Mesenchymal stem cell (in vitro differentiated cells and primary cell): ENCODE measurements around the gene TMEM165.
"Not testable (repeated sequence)": the region's sequence is repeated elsewhere in the genome, so short reads cannot be mapped to it uniquely, and the experiment has no call there.

Experiments used
- DNase-seq: peaks from one replicate; pipeline ENCODE4 v3.0.0-alpha.2; 2013
- H2AFZ ChIP-seq: one replicate; pipeline ENCODE4 v1.6.1; 2013; ENCODE audit warnings: low read depth, mild to moderate bottlenecking, control low read depth, inconsistent platforms, low read length, moderate library complexity
- H2AK5ac ChIP-seq: 2 replicates; pipeline ENCODE4 v1.6.1; 2013; ENCODE audit warnings: low read length, moderate library complexity, mild to moderate bottlenecking, inconsistent platforms; ENCODE audit not compliant: severe bottlenecking
- H2BK120ac ChIP-seq: one replicate; pipeline ENCODE4 v1.6.1; 2013; ENCODE audit warnings: low read depth, mild to moderate bottlenecking, inconsistent platforms, low read length, moderate library complexity
- H2BK12ac ChIP-seq, 2 experiments: one replicate each; pipeline ENCODE4 v1.6.1; 2013; ENCODE audit warnings: inconsistent platforms in 2 of 2, low read length in 2 of 2, mild to moderate bottlenecking in 2 of 2, moderate library complexity in 2 of 2, control low read depth in 1 of 2
- H2BK15ac ChIP-seq: one replicate; pipeline ENCODE4 v1.6.1; 2013; ENCODE audit warnings: mild to moderate bottlenecking, low read depth, inconsistent platforms; ENCODE audit not compliant: poor library complexity, severe bottlenecking
- H2BK5ac ChIP-seq: 2 replicates; pipeline ENCODE4 v1.6.1; 2013; ENCODE audit warnings: low read depth, mild to moderate bottlenecking, low read length, control low read depth, inconsistent platforms; ENCODE audit not compliant: poor library complexity, severe bottlenecking
- H3K14ac ChIP-seq, 2 experiments: one replicate each; pipeline ENCODE4 v1.6.1; 2013; ENCODE audit warnings: inconsistent platforms in 2 of 2, low read length in 2 of 2, control low read depth in 1 of 2, mild to moderate bottlenecking in 1 of 2, moderate library complexity in 1 of 2
- H3K18ac ChIP-seq, 2 experiments: one replicate each; pipeline ENCODE4 v1.6.1; 2013; ENCODE audit warnings: inconsistent platforms in 2 of 2, low read length in 2 of 2, control low read depth in 1 of 2, low read depth in 1 of 2, mild to moderate bottlenecking in 1 of 2
- H3K23ac ChIP-seq, 2 experiments: one replicate each; pipeline ENCODE4 v1.6.1; 2013; ENCODE audit warnings: inconsistent platforms in 2 of 2, low read length in 2 of 2, mild to moderate bottlenecking in 2 of 2, moderate library complexity in 2 of 2, control low read depth in 1 of 2
- H3K27ac ChIP-seq: 2 replicates; pipeline ENCODE4 v1.5.1; 2013; ENCODE audit warnings: mild to moderate bottlenecking, moderate library complexity, low read length, control low read depth, inconsistent platforms; ENCODE audit not compliant: poor library complexity, severe bottlenecking
- H3K27me3 ChIP-seq, 2 experiments: 2 replicates each; pipeline versions ENCODE4 v1.6.1 to v1.7.0; 2013; ENCODE audit warnings: low read length in 2 of 2, mild to moderate bottlenecking in 2 of 2, moderate library complexity in 2 of 2, control low read depth in 1 of 2, inconsistent platforms in 1 of 2; ENCODE audit not compliant: control insufficient read depth in 1 of 2, insufficient read depth in 1 of 2
- H3K36me3 ChIP-seq, 2 experiments: 2 replicates each; pipeline versions ENCODE4 v1.6.1 to v1.7.0; 2013; ENCODE audit warnings: low read length in 2 of 2, control low read depth in 1 of 2, inconsistent platforms in 1 of 2, low read depth in 1 of 2, mild to moderate bottlenecking in 1 of 2; ENCODE audit not compliant: insufficient read depth in 2 of 2, control insufficient read depth in 1 of 2
- H3K4ac ChIP-seq, 2 experiments: one replicate each; pipeline ENCODE4 v1.6.1; 2013; ENCODE audit warnings: inconsistent platforms in 2 of 2, low read length in 2 of 2, mild to moderate bottlenecking in 2 of 2, moderate library complexity in 2 of 2, control low read depth in 1 of 2, low read depth in 1 of 2
- H3K4me1 ChIP-seq: 2 replicates; pipeline ENCODE4 v1.6.1; 2013; ENCODE audit warnings: low read depth, low read length, control low read depth; ENCODE audit not compliant: control insufficient read depth, insufficient read depth
- H3K4me2 ChIP-seq: 2 replicates; pipeline ENCODE4 v1.6.1; 2013; ENCODE audit warnings: low read length, mild to moderate bottlenecking, inconsistent platforms; ENCODE audit not compliant: poor library complexity, severe bottlenecking
- H3K4me3 ChIP-seq, 2 experiments: 2 replicates each; pipeline versions ENCODE4 v1.5.1 to v1.7.0; 2013; ENCODE audit warnings: low read length in 2 of 2, mild to moderate bottlenecking in 2 of 2, control low read depth in 1 of 2, low read depth in 1 of 2; ENCODE audit not compliant: insufficient read depth in 1 of 2
- H3K79me1 ChIP-seq: replicated peaks from 2 replicates; pipeline ENCODE4 v1.6.1; 2013; ENCODE audit warnings: mild to moderate bottlenecking, control low read depth, low read length, inconsistent platforms; ENCODE audit not compliant: poor library complexity, severe bottlenecking
- H3K9ac ChIP-seq: 2 replicates; pipeline ENCODE4 v1.7.0; 2013; ENCODE audit warnings: mild to moderate bottlenecking, low read length, moderate library complexity
- H3K9me3 ChIP-seq: 2 replicates; pipeline ENCODE4 v1.7.0; 2013; ENCODE audit warnings: mild to moderate bottlenecking, low read length; ENCODE audit not compliant: control insufficient read depth
- H4K8ac ChIP-seq: one replicate; pipeline ENCODE4 v1.6.1; 2013; ENCODE audit warnings: inconsistent platforms, mild to moderate bottlenecking, low read length, moderate library complexity
- H4K91ac ChIP-seq: one replicate; pipeline ENCODE4 v1.6.1; 2013; ENCODE audit warnings: mild to moderate bottlenecking, low read length, inconsistent platforms
- WGBS: methylation state at CpG from one replicate; pipeline ENCODE4 v1.1.7; 2013; ENCODE audit warnings: mixed read lengths; 5-methylcytosine and 5-hydroxymethylcytosine counted together

The TMEM165 gene

DNA sequence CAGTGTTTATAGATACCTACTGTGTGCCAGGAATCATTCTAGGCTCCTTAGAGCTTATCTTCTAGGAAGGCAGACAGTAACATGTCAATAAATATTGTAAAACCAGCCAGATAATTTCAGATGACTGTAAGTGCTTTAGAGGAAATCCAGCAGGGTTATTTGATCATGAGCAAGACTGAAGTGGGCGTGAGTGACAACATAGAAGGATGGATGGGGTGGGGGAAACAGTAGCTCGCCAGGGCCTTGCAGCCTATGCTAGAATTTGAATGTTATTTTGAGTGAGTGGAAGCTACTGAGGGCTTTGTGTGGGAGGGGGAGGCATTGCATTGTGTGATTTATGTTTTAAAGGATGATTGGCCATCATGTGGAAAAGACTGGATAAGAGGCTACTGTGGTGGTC is 43.0 kb upstream of the TMEM165 start:
- H3K9ac ChIP-seq, result no peak overlapping the region
- H2AFZ ChIP-seq, result no peak overlapping the region
- H2BK15ac ChIP-seq, result no peak overlapping the region
- H2BK120ac ChIP-seq, result no peak overlapping the region
- H3K4ac ChIP-seq, result no peak overlapping the region
- DNase-seq, result no peak
- H3K18ac ChIP-seq, result no peak overlapping the region
- no peak overlapping the region for H3K4me3 ChIP-seq
- no peak overlapping the region for H4K91ac ChIP-seq
- no peak overlapping the region for H4K8ac ChIP-seq
- peaks cover 8% of the 10 kb centered on the region for H3K79me1 ChIP-seq
- no peaks in the 10 kb centered on the region for H3K27me3 ChIP-seq
- peaks cover 0 to 4% of the 10 kb centered on the region in 2 experiments for H3K36me3 ChIP-seq
- no peaks in the 10 kb centered on the region for H3K9me3 ChIP-seq
- no peak overlapping the region for H3K27ac ChIP-seq
- 91% methylated on average over 2 of the region's 2 CpGs for WGBS
- H3K4me1 ChIP-seq, result peaks cover 5% of the 10 kb centered on the region
- no peak overlapping the region for H3K23ac ChIP-seq
- no peak overlapping the region for H3K14ac ChIP-seq
- no peak overlapping the region for H2BK5ac ChIP-seq
- no peak overlapping the region for H3K4me2 ChIP-seq
- no peak overlapping the region for H2AK5ac ChIP-seq
- no peak overlapping the region for H2BK12ac ChIP-seq

DNA sequence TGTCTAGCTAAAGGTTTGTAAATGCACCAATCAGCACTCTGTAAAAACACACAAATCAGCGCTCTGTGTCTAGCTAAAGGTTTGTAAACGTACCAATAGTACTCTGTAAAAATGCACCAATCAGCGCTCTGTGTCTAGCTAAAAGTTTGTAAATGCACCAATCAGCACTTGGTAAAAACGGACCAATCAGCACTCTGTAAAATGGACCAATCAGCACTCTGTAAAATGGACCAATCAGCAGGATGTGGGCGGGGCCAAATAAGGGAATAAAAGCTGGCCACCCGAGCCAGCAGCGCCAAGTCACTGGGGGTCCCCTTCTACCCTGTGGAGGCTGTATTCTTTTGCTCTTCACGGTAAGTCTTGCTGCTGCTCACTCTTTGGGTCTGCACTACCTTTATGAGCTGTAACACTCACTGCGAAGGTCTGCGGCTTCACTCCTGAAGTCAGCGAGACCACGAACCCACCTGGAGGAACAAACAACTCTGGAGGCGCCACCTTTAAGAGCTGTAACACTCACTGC is 42.5 kb upstream of the TMEM165 start:
- H3K79me1 ChIP-seq, H3K4me2 ChIP-seq, H2BK15ac ChIP-seq, H3K9me3 ChIP-seq, H3K27ac ChIP-seq, H2BK5ac ChIP-seq, H2AFZ ChIP-seq, H3K4me1 ChIP-seq, H2BK120ac ChIP-seq, H2AK5ac ChIP-seq, H3K23ac ChIP-seq, H3K36me3 ChIP-seq, H3K9ac ChIP-seq, H2BK12ac ChIP-seq, H3K14ac ChIP-seq, H3K27me3 ChIP-seq, DNase-seq, H4K91ac ChIP-seq, H3K4ac ChIP-seq, H4K8ac ChIP-seq, H3K4me3 ChIP-seq, H3K18ac ChIP-seq: not testable (repeated sequence)
- WGBS, result 94% methylated on average over 13 of the region's 13 CpGs

DNA sequence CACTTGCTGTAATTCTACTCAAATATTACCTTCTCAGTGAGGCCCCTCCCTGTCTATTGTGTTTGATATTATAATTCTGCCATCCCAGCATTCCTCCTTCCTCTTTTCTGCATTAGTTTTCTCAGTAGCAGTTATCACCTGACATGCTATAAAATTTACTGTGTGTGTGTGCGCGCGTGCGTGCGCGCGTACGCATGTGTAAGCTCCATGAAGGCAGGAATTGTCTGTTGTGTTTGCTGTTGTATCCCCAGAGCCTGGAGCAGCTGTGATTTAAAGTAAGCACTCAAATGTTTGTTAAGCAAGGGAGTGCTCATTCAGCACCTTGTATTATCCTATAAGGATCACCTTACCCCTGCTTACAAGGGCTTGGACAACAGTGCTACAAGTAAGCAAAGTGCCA is 41.1 kb upstream of the TMEM165 start:
- H3K14ac ChIP-seq, result no peak overlapping the region
- H4K91ac ChIP-seq, result no peak overlapping the region
- H3K9ac ChIP-seq, result no peak overlapping the region
- H3K27me3 ChIP-seq, result no peaks in the 10 kb centered on the region
- DNase-seq, result no peak
- no peak overlapping the region for H3K27ac ChIP-seq
- H2BK5ac ChIP-seq, result no peak overlapping the region
- H3K18ac ChIP-seq, result no peak overlapping the region
- no peak overlapping the region for H3K4ac ChIP-seq
- no peak overlapping the region for H2AFZ ChIP-seq
- 87% methylated on average over 8 of the region's 8 CpGs for WGBS
- no peak overlapping the region for H3K4me3 ChIP-seq
- H3K9me3 ChIP-seq, result no peaks in the 10 kb centered on the region
- no peak overlapping the region for H2AK5ac ChIP-seq
- H2BK15ac ChIP-seq, result no peak overlapping the region
- H3K4me1 ChIP-seq, result peaks cover 10% of the 10 kb centered on the region
- H4K8ac ChIP-seq, result no peak overlapping the region
- no peak overlapping the region for H3K4me2 ChIP-seq
- no peak overlapping the region for H2BK12ac ChIP-seq
- H3K79me1 ChIP-seq, result peaks cover 6% of the 10 kb centered on the region
- H2BK120ac ChIP-seq, result no peak overlapping the region
- no peak overlapping the region for H3K23ac ChIP-seq
- H3K36me3 ChIP-seq, result peaks cover 0 to 4% of the 10 kb centered on the region in 2 experiments

- Histone ChIP-seq H3K27ac (no peak overlapping the region), H3K4me1 (peaks cover 10% of the 10 kb centered on the region), H3K4me2 (no peak overlapping the region), H3K4ac (no peak overlapping the region), H3K36me3 (peaks cover 0 to 4% of the 10 kb centered on the region in 2 experiments), H3K23ac (no peak overlapping the region), H4K8ac (no peak overlapping the region), H3K4me3 (no peak overlapping the region), H3K27me3 (no peaks in the 10 kb centered on the region), H3K9me3 (no peaks in the 10 kb centered on the region), H3K14ac (no peak overlapping the region), H3K18ac (no peak overlapping the region), H2AFZ (no peak overlapping the region), H2AK5ac (no peak overlapping the region), H3K79me1 (peaks cover 6% of the 10 kb centered on the region), H4K91ac (no peak overlapping the region), H2BK5ac (no peak overlapping the region), H2BK120ac (no peak overlapping the region), H2BK15ac (no peak overlapping the region), H3K9ac (no peak overlapping the region), H2BK12ac (no peak overlapping the region)
- WGBS, result 70% methylated on average over 4 of the region's 6 CpGs
- no peak for DNase-seq
Observed at GRCh38 chr4:55355555-55355954, 40.2 kb upstream of the TMEM165 start.
